Cardiac septum (tissue), 1 donor: ENCODE measurements around the gene TCERG1. TPM values are rescaled to one million over a fixed set of nuclear protein-coding genes. Genes with fewer than 3 reads are reported as not detected.

Source experiments
- DNase-seq: peaks from one replicate; pipeline ENCODE4 v3.0.0-alpha.2; 2020; ENCODE audit warnings: low spot score
- intact Hi-C: fragments of 100-400 bp; cut with DNase I; formaldehyde crosslinking; loops from one replicate; pipeline ENCODE4 v1.14.0; 2022
- total RNA-seq: library from RNA; stranded (reverse); fragmentation: NEBNext Ultra II Directional; extraction: Animal tissue kit (Norgen Biotek cat#: 25700); gene quantifications from one replicate; pipeline ENCODE4 v1.2.1, GENCODE V29; 2021
- donor health status: DM: no; HTN: no; CAD: no.

The TCERG1 gene
- total RNA-seq, 1 donor from 2014 or later = 33.2 TPM

- intact Hi-C loops = loop anchor here (10.0 kb wide), 2 partner anchors 264 to 614 kb away; partner anchors contain the start of genes LARS1 and PRELID2
- no peak for DNase-seq
Measured at GRCh38 chr5:146448783-146449519, 1.8 kb downstream of the TCERG1 start.

- DNase-seq = no peak
- intact Hi-C loops = no loop called here
Measured at GRCh38 chr5:146450002-146450401, 2.9 kb downstream of the TCERG1 start.

- intact Hi-C loops = no loop called here
- DNase-seq = no peak
Measured at GRCh38 chr5:146451411-146451810, 4.3 kb downstream of the TCERG1 start.

GRCh38 chr5:146457431-146457830, 10.3 kb downstream of the TCERG1 start:
- no peak for DNase-seq
- intact Hi-C loops = no loop called here

GRCh38 chr5:146458894-146459293, 11.8 kb downstream of the TCERG1 start:
- intact Hi-C loops = no loop called here
- no peak for DNase-seq

- no peak for DNase-seq
- intact Hi-C loops = no loop called here
Measured at GRCh38 chr5:146461319-146461718, 14.2 kb downstream of the TCERG1 start.

GRCh38 chr5:146463446-146463845, 16.3 kb downstream of the TCERG1 start:
- intact Hi-C loops = no loop called here
- no peak for DNase-seq

- intact Hi-C loops = no loop called here
- no peak for DNase-seq
Measured at GRCh38 chr5:146466521-146467349, 19.6 kb downstream of the TCERG1 start.

GRCh38 chr5:146467760-146468159, 20.6 kb downstream of the TCERG1 start:
- intact Hi-C loops = no loop called here
- DNase-seq = no peak

- intact Hi-C loops = no loop called here
- no peak for DNase-seq
Measured at GRCh38 chr5:146474065-146474464, 26.9 kb downstream of the TCERG1 start.

- no peak for DNase-seq
- intact Hi-C loops = no loop called here
Measured at GRCh38 chr5:146475190-146475780, 28.2 kb downstream of the TCERG1 start.

GRCh38 chr5:146475906-146476305, 28.8 kb downstream of the TCERG1 start:
- intact Hi-C loops = no loop called here

GRCh38 chr5:146482775-146483174, 35.6 kb downstream of the TCERG1 start:
- no peak for DNase-seq
- intact Hi-C loops = no loop called here

More at GRCh38 chr5:146475906-146476305, 28.8 kb downstream of the TCERG1 start:
- DNase-seq = no peak

- intact Hi-C loops = no loop called here
- DNase-seq = no peak
Measured at GRCh38 chr5:146484714-146485391, 37.7 kb downstream of the TCERG1 start.

- intact Hi-C loops = no loop called here
- no peak for DNase-seq
Measured at GRCh38 chr5:146490089-146490843, 43.1 kb downstream of the TCERG1 start.

- intact Hi-C loops = no loop called here
- DNase-seq = no peak
Measured at GRCh38 chr5:146494656-146495055, 47.5 kb downstream of the TCERG1 start.

GRCh38 chr5:146499680-146500079, 52.5 kb downstream of the TCERG1 start:
- no peak for DNase-seq
- intact Hi-C loops = no loop called here

GRCh38 chr5:146507428-146507827, 60.3 kb downstream of the TCERG1 start:
- no peak for DNase-seq
- intact Hi-C loops = no loop called here

GRCh38 chr5:146510559-146511125, 63.5 kb downstream of the TCERG1 start:
- no peak for DNase-seq
- intact Hi-C loops = no loop called here
